Mononuclear cell (primary cell): Measurements from ENCODE around the gene PYGB. TPM values are rescaled to one million over a fixed set of nuclear protein-coding genes. Genes with fewer than 3 reads are reported as not detected.
"Not testable (repeated sequence)": the region's sequence is repeated elsewhere in the genome, so short reads cannot be mapped to it uniquely, and the experiment has no call there.

Source experiments
- H3K27me3 ChIP-seq: 2 replicates; pipeline ENCODE4 v1.6.0; 2011; ENCODE audit warnings: low read length, control low read depth; ENCODE audit not compliant: insufficient read depth
- H3K4me1 ChIP-seq: 2 replicates; pipeline ENCODE4 v1.5.1; 2011; ENCODE audit warnings: mild to moderate bottlenecking, low read length, control low read depth; ENCODE audit not compliant: insufficient read depth
- H3K4me3 ChIP-seq: 2 replicates; pipeline ENCODE4 v1.5.1; 2011; ENCODE audit warnings: mild to moderate bottlenecking, low read length, moderate library complexity
- H3K9me3 ChIP-seq: 2 replicates; pipeline ENCODE4 v1.5.1; 2011; ENCODE audit warnings: low read depth, mild to moderate bottlenecking, control low read depth, low read length
- total RNA-seq: library from RNA; depleted of rRNA; stranded (reverse); fragments of >200 nt; gene quantifications from one replicate; pipeline ENCODE4 v1.2.3, GENCODE V29; 2012

The PYGB gene
- total RNA-seq, 1 donor = 24.8 TPM

DNA sequence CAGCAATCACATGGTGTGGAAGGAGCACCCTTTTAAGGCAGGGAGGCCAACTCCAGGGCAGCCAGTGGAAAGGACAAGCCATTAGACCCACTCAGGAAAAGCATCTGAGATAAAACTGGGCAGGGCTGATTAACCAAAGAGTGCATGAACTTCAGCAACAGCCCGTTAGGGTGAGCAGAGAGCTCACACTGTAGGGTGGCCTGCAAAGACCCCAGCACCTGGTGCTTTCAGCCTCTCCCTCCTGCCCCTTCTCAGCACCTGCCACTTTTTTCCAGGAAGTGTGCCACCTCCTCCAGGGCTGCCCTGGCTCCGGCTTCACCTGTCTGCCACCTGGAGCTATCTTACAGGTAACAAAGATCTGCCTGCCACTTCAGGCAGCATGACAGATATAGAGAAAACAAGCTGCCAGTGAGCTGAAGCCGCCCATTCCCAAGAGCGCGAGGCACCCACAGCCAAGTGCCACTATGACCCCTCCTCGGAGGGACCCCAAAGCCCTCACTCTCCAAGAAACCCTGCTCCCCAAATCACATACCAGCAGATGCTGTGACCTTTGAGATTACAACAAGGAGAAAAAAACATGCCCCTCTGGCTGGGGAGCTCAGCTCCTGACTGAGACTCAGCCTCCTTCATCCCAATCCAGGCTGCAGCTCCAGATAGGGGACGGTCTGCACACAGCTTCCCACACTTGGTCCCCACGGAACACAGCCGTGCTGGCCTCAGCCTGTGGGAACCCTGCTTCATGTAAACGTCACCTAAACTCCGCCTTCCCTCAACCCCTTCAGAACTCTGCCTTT, 71.6 kb downstream of the PYGB start:
- Histone ChIP-seq H3K4me1 (peaks cover 46% of the 10 kb centered on the region), H3K9me3 (no peaks in the 10 kb centered on the region), H3K27me3 (no peaks in the 10 kb centered on the region), H3K4me3 (no peak overlapping the region)

DNA sequence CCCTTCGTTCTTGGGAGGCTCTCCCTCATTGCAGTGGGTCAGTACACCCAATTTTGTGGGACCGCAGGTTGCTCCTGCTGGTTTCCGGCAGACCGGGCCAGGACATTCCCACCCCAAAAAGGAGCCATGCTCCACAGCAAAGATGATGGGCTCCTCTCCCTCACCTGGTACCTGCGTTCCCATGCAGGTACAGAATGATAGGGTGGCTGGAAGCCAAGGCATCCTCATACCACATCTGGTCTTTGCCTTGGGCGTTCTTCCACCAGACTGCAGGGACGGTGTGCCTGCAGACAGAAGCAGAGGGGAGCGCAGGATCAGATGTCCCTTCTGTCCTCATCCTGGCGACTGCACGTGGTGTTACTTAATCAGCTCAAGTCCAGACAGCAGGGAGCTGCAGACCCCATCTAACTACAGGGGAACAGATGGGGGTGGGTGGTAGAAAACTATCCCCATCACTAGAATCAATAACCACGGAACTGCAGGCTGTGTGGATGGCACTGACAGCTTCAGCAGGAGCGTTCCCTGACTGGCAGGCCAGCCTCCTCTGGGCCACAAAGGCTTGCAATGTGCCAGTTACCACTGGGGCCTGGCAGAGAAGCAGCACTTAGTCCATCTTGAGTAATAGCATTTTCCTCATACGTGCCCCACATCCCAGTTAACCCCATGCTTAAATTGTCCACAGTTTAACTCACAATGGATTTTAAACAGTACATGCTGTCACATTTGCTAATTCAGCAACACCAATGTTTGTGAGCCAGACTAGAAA, 72.3 kb downstream of the PYGB start:
- Histone ChIP-seq H3K4me1 (peaks cover 53% of the 10 kb centered on the region), H3K27me3 (no peaks in the 10 kb centered on the region), H3K9me3 (no peaks in the 10 kb centered on the region), H3K4me3 (no peak overlapping the region)

DNA sequence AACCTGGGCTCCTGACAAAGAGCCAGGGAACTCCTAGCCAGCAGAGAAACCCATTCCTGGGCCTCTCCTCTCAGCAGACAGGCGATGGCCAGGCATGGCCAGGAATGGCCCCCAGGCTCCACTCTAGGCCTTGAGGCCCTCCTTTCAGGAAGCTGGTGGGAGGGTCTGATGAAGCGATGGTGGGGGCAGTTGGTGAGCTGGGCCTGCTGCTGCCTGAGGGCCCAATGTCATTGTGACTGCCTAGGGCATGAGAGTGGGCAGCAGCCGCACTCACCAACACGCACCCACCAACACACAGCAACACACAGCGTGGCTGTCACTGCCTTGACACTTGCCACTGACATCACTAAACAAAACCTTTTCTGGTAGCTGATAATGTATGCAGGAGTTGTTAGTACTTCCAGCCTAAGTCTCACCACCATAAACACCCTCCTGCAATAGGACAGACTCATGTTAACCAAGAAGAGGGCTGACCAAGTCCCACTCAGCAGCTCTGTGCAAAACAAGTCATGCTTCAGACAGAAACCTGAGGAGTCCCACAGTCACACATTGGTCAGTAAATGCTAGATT, 73.5 kb downstream of the PYGB start:
- Histone ChIP-seq H3K4me1 (peaks cover 53% of the 10 kb centered on the region), H3K9me3 (no peaks in the 10 kb centered on the region), H3K27me3 (no peaks in the 10 kb centered on the region), H3K4me3 (no peak overlapping the region)

DNA sequence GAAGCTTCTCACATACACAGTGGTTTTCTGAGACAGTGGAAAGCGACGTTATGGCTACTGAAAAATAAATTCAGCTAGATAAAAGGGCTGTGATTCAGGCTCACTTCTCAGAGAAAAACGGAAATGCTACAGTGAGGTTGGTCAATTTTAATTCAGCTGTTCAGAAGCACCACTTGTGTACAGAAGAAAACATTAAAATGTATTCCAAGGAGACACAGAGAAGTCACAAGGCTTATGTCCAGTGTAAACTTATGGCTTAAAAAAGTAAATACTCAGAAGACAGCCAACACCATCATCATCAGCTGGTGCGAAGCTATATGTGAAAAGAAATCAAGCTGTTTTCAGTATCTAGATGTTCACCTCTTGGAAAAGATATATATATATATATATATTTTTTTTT, 74.1 kb downstream of the PYGB start:
- Histone ChIP-seq H3K4me1 (peaks cover 52% of the 10 kb centered on the region), H3K4me3 (no peak overlapping the region), H3K9me3 (no peaks in the 10 kb centered on the region)

DNA sequence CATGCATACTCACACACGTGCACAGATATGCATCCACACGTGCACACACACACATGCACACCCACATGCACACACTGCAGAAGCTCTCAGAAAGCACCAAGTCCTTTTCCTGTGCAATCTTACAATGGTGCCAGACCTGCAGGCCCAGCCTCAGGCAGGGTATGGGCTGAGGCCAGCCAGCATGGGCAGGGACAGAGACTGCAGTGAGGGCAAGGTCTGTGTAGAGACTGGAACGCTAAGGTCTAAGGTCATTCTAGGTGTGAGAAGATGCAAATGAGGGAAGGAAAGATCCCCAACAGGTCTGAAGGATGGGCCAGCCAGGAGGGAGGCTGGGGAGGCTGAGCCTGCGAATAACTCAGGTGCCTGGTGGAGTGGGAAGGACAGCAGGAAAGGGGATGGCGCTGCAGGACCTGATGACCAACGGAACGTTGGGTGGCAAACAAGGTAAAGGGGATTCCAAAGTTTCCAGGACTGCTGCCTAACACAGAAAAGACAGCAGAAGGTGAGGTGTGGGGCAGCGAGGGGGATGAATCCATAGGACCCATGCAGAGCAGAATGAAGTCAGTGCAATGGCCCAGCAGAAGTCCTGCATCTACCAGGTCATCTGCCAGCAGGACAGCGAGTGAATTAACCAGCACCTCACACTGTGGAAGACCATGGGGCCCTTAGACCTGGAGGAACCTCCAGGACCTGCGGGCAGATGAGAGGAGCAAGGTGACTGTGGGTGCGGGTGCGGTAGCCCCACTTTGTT, 75.8 kb downstream of the PYGB start:
- no peak overlapping the region for H3K4me3 ChIP-seq
- no peaks in the 10 kb centered on the region for H3K9me3 ChIP-seq
- peaks cover 36% of the 10 kb centered on the region for H3K4me1 ChIP-seq
- no peaks in the 10 kb centered on the region for H3K27me3 ChIP-seq

More for the DNA sequence above, 74.1 kb downstream of the PYGB start:
- no peaks in the 10 kb centered on the region for H3K27me3 ChIP-seq

DNA sequence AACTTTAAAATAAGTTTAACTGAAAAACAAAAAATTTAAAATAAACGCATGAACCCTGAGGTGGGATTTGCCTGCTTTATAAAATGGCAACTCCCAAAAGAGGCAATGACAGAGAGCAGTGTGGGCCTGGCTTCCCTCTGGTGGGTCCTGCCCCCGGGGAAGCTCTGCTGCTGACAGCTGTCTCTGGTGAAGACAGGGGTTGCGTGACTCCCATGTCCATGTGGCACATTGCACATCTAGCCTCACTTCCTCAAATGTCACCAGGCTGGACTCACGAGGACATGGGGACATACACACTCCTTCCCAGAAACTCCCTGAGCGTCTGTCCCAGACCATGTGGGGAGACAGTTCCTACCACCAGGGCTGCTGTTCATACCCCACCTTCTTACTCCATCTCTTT, 76.5 kb downstream of the PYGB start:
- no peaks in the 10 kb centered on the region for H3K27me3 ChIP-seq

DNA sequence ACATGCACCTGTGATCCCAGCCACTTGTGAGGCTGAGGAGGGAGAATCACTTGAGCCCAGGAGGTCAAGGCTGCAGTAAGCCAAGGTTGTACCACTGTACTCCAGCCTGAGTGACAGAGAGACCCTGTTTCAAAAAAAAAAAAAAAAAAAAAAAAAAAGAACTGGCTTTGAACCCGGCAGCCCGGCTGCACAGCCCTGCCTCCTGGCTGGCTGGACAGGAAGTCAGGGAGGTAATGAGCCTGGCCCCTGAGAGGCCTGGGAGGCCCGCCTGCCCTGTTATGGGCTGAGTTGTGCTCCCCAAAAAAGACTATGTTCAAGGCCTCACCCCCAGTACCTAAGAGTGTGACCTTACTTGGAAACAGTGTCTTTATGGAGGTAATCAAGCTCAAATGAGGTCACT, 77.2 kb downstream of the PYGB start:
- H3K9me3 ChIP-seq = no peaks in the 10 kb centered on the region
- H3K4me1 ChIP-seq = peaks cover 22% of the 10 kb centered on the region
- H3K27me3 ChIP-seq = no peaks in the 10 kb centered on the region
- no peak overlapping the region for H3K4me3 ChIP-seq

More for the DNA sequence above, 76.5 kb downstream of the PYGB start:
- no peak overlapping the region for H3K4me3 ChIP-seq
- peaks cover 29% of the 10 kb centered on the region for H3K4me1 ChIP-seq
- no peaks in the 10 kb centered on the region for H3K9me3 ChIP-seq

DNA sequence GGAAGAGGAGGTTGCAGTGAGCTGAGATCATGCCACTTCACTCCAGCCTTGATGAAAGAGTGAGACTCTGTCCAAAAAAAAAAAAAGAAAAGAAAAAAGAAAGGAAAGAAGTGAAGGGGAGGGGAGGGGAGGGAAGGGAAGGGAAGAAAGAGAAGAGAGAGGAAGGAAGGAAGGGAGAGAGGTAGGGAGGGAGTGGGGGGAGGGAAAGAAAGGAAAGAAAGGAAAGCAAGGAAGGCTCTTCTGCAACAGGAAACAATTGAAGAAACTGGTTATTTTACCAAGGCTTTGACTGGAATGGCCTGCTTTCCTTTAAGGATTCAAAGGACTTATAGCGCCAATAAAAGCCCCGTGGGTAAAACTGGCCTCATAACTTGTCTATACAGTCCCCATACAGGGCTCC, 78.1 kb downstream of the PYGB start:
- H3K4me1 ChIP-seq = peaks cover 18% of the 10 kb centered on the region
- H3K4me3 ChIP-seq = no peak overlapping the region
- H3K9me3 ChIP-seq = no peaks in the 10 kb centered on the region
- H3K27me3 ChIP-seq = no peaks in the 10 kb centered on the region

DNA sequence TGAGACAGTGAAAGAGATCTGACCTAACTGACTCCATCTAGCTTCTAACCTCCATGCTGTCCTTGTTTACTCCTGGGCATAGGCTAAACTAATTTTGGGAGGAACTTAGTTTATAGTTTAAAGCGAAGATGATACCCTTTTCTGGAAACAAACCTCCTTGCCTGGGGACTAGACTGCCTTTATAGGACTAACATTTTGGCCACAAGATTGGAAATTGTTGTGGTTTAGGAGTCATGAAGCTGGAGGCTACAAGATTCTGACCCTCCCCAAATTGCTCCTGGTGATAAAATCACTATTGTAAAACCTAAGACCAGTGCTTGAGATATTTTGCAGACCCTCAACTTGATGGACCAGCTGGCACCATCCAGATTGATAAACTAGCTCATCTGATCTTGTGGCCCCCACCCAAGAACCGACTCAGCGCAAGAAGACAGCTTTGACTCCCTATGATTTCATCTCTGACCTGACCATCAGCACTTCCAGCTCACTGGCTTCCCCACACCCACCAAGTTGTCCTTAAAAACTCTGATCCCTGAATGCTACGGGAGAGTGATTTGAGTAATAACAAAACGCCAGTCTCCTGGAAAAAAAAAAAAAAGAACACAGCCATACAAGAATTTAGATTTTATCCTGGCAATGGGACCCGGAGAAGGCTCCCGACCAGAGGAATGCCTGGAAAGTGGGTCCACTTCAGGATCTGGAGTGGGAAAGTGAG, 79.8 kb downstream of the PYGB start:
- Histone ChIP-seq H3K9me3 (no peaks in the 10 kb centered on the region), H3K4me1 (peaks cover 17% of the 10 kb centered on the region), H3K27me3 (no peaks in the 10 kb centered on the region), H3K4me3 (no peak overlapping the region)

DNA sequence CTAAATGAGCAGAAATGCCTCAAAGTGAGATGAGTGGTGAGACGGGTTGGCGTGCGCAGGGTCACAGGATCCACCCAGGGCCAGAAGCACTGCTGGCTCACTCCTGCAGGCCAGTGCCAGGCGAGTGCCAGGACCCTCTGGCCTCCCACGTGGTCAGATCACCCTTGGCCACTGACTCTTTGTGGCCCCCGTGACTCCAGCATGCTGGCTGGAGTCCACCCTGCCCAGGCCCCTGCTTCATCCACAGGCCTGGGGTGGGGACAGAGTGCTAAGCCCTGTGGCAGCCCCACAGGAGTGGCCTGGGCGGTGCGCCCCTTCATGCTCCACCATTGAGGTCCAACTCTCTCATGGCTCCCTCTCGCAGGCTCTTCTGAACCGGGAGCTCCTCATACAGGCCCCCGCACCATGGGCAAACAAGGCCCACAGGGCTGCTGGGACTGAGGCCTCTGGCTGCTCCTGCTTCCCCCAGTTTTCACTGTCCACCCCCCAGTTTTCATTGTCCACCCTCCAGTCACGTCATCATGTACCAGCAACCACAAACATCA, 81.1 kb downstream of the PYGB start:
- H3K9me3 ChIP-seq = no peaks in the 10 kb centered on the region
- H3K4me3 ChIP-seq = no peak overlapping the region
- peaks cover 12% of the 10 kb centered on the region for H3K4me1 ChIP-seq
- no peaks in the 10 kb centered on the region for H3K27me3 ChIP-seq

DNA sequence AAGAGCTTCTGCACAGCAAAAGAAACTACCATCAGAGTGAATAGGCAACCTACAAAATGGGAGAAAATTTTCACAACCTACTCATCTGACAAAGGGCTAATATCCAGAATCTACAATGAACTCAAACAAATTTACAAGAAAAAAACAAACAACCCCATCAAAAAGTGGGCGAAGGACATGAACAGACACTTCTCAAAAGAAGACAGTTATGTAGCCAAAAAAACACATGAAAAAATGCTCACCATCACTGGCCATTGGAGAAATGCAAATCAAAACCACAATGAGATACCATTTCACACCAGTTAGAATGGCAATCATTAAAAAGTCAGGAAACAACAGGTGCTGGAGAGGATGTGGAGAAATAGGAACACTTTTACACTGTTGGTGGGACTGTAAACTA, 87.1 kb downstream of the PYGB start:
- not testable (repeated sequence) for H3K27me3 ChIP-seq, H3K4me3 ChIP-seq, H3K4me1 ChIP-seq, H3K9me3 ChIP-seq

DNA sequence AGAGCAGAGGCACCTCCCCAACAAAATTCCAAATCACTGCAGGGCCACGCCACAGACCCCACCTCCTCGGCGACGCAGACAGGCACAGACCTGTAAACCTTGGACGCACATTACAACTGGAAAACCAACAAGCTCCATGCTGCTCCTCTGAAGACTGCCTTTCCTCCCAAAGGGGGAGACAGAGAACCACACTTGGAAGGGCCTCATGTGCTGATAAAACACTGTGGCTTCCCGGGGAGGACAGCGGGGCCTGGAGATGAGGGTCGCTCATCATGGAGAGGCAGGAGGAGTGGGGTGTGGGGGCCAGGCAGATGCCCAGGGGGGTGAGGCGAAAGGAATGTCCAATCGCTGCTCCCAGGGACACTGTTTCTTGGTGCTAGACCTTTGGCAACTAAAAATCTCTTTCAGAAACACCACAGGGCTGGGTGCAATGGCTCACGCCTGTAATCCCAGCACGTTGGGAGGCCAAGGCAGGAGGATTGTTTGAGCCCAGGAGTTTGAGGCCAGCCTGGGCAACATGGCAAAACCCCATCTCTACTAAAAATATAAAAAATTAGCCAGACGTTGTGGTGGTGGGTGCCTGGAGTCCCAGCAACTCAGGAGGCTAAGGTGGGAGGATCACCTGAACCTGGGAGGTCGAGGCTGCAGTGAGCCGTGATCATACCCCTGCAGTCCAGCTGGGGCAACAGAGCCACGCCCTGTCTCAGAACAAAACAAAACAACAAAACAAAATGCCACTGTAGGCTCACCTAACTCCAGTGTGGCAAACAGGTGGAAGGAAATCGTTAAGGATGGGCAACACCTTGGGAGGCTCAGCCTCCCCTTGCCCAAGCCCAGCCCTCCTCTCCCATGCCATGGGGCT, 88.9 kb downstream of the PYGB start:
- no peaks in the 10 kb centered on the region for H3K4me1 ChIP-seq
- H3K27me3 ChIP-seq = no peaks in the 10 kb centered on the region
- H3K9me3 ChIP-seq = no peaks in the 10 kb centered on the region

DNA sequence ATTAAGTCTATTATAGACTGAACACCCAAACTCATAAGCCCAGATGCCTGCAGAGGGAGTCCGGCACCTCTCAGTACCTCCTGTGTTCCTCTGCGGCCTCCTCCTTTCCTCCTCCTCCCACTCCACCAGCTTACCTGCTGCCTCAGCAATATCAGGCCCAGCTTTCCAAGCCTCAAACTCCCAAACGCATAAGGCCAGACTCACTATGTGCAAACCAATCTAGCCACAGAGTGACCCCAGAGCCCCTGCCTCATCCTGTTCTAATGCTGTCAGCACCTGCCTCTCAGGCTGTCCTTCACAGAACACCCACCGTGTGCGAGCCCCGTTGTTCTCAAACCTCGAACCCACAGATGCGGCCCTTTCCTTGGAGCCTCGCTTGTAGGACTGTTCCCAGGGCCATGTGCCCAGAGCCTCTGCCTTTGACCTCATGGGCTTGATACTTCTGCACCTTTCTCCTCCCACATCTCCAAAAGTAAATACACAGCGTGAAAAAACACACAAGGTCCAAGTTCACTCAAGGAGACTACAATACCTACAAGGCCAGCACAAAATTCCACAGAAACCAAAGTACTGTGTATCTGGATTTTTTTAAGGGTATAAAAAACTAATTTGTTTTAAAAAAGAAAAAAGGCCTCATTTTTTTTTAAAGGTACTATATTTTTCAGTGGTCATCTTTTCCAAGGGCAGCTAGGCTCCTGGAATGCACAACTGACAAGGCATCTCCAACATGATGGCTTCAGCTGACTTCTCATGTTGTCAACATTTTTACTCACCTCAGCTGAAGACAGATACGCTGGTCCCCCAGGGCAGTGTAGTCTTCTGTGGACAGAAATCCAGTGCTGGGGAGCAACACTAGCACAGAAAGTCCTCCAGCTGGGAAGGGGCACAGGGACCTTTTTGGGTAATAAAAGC, 90.5 kb downstream of the PYGB start:
- Histone ChIP-seq H3K4me1 (no peaks in the 10 kb centered on the region), H3K9me3 (no peaks in the 10 kb centered on the region), H3K27me3 (no peaks in the 10 kb centered on the region), H3K4me3 (no peak overlapping the region)

More for the DNA sequence above, 88.9 kb downstream of the PYGB start:
- H3K4me3 ChIP-seq = no peak overlapping the region
